AG04449 (cell line): ENCODE data around the gene RSBN1.
"Not testable (repeated sequence)": the region's sequence is repeated elsewhere in the genome, so short reads cannot be mapped to it uniquely, and the experiment has no call there.

Experiments
- CTCF ChIA-PET: fragments of 350-600 bp; formaldehyde crosslinking; extraction: SDS; loops from one replicate; lab custom pipeline; 2021; ENCODE audit warnings: antibody characterized with exemption; lab: Yijun Ruan, JAX
- POLR2A ChIA-PET: fragments of 400-600, 350-600 bp; formaldehyde crosslinking; extraction: SDS; loops from one replicate; lab custom pipeline; 2020; ENCODE audit warnings: antibody characterized with exemption, inconsistent platforms; lab: Yijun Ruan, JAX
- DNase-seq: peaks from one replicate; pipeline ENCODE4 v3.0.0-alpha.2; 2010; ENCODE audit warnings: low read depth, low spot score
- H3K4me3 ChIP-seq: 2 replicates; pipeline ENCODE4 v1.5.1; 2011; ENCODE audit warnings: low read depth, mild to moderate bottlenecking, control low read depth, low read length
- CTCF ChIP-seq: IDR thresholded peaks from one replicate; pipeline ENCODE4 v1.5.1; 2011; ENCODE audit warnings: mild to moderate bottlenecking, moderate library complexity, low read length, control low read depth, inconsistent platforms; ENCODE audit not compliant: insufficient read depth; ENCODE audit errors: missing control alignments

RSBN1 gene

GRCh38 chr1:113721010-113721409, 91.3 kb downstream of the RSBN1 start:
- DNase-seq, result no peak
- no peak overlapping the region for H3K4me3 ChIP-seq
- no peak for TF ChIP-seq CTCF
- ChIA-PET POLR2A (no interaction called here), CTCF (no interaction called here)

- H3K4me3 ChIP-seq, CTCF ChIA-PET, POLR2A ChIA-PET, DNase-seq: not testable (repeated sequence)
Measured at GRCh38 chr1:113718621-113719020, 93.7 kb downstream of the RSBN1 start.

GRCh38 chr1:113717506-113717905, 94.8 kb downstream of the RSBN1 start:
- POLR2A ChIA-PET, CTCF ChIA-PET: not testable (repeated sequence)

GRCh38 chr1:113714606-113715269, 97.5 kb downstream of the RSBN1 start:
- H3K4me3 ChIP-seq, result no peak overlapping the region
- DNase-seq, result no peak
- POLR2A ChIA-PET, result no interaction called here
- no peak for TF ChIP-seq CTCF
- CTCF ChIA-PET, result no interaction called here

More at GRCh38 chr1:113717506-113717905, 94.8 kb downstream of the RSBN1 start:
- H3K4me3 ChIP-seq, DNase-seq: not testable (repeated sequence)
